Sigmoid colon (tissue), 3 donors: ENCODE results near the gene ACLY.

Source experiments
- POLR2A ChIP-seq, 2 donors: fragments of 450-650 bp; IDR thresholded peaks; one replicate each; pipeline ENCODE4 v1.6.1; 2016; ENCODE audit warnings: antibody characterized with exemption in 2 of 2, mild to moderate bottlenecking in 2 of 2, moderate library complexity in 2 of 2
- TF ChIP-seq, protein P1 (sequence below), 4 experiments: fragments of 450-650 bp in 3 of 4; fragments of 200-600 bp in 1 of 4; IDR thresholded peaks; one replicate each; pipeline ENCODE4 v1.5.1; 2016 to 2019; ENCODE audit warnings: antibody characterized with exemption in 4 of 4, mild to moderate bottlenecking in 3 of 4, moderate library complexity in 2 of 4

DNA sequence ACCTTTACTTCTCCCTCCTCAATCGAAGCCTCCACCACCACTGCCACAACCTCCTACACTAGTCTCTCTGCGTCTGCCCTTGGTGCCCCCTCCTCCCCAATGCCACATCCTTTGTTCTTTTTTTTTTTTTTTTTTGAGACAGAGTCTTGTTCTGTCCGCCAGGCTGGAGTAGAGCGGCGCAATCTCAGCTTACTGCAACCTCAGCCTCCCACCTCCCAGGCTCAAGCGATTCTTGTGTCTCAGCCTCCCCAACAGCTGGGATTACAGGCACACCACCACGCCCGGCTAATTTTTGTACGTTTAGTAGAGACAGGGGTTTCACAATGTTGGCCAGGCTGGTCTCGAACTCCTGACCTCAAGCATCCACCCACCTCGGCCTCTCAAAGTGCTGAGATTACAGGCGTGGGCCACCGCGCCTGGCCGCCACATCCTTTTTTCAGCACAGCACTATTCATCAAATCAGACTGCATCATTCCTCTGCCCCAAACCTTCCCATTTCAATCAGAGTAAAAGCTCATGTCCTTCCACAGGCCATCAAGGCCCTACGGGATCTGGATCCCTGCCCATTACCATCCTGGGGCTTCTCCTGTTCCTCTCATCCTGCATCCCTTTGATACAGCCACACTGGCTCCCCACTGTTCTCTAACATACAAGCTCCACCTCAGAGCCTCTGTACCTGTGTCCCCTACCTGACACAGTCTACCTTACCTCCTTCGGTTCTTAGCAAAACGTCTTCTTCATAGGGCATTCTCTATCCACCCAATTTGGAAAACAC is 55.5 kb downstream of the ACLY start:
- TF ChIP-seq, protein P1, sequence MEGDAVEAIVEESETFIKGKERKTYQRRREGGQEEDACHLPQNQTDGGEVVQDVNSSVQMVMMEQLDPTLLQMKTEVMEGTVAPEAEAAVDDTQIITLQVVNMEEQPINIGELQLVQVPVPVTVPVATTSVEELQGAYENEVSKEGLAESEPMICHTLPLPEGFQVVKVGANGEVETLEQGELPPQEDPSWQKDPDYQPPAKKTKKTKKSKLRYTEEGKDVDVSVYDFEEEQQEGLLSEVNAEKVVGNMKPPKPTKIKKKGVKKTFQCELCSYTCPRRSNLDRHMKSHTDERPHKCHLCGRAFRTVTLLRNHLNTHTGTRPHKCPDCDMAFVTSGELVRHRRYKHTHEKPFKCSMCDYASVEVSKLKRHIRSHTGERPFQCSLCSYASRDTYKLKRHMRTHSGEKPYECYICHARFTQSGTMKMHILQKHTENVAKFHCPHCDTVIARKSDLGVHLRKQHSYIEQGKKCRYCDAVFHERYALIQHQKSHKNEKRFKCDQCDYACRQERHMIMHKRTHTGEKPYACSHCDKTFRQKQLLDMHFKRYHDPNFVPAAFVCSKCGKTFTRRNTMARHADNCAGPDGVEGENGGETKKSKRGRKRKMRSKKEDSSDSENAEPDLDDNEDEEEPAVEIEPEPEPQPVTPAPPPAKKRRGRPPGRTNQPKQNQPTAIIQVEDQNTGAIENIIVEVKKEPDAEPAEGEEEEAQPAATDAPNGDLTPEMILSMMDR (IDR thresholded peaks at IDR 0.05), result no peak
- no peak for TF ChIP-seq POLR2A (IDR thresholded peaks at IDR 0.05)
